Activated T-cell treated with anti-CD3 and anti-CD28 coated beads, Interleukin-2, amount 50 U/mL, for 48 hours (primary cell): Measurements from ENCODE around the gene AURKA.

Experiments used
- DNase-seq, 2 experiments: peaks; one replicate each; pipeline ENCODE4 v3.0.0-alpha.2; 2020

The AURKA gene

DNA sequence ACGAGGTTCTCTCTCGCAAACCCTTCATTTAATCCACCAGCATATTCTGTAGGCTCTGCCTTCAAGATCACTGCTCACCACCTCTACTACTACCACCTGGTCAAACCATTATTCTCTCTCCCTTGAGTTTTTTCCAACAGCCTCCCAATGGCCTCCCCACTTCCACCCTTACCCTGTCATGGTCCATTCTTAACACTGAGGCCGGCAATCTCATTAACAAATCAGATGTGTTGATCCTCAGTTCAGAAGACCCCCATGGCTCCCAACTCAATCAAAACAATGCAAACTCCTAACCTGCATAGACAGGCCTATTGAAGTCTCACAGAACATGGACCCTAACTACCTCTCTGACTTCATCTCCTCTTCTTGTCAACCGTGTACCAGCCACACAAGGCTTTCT is 2.2 kb downstream of the AURKA start:
- DNase-seq = no peak

DNA sequence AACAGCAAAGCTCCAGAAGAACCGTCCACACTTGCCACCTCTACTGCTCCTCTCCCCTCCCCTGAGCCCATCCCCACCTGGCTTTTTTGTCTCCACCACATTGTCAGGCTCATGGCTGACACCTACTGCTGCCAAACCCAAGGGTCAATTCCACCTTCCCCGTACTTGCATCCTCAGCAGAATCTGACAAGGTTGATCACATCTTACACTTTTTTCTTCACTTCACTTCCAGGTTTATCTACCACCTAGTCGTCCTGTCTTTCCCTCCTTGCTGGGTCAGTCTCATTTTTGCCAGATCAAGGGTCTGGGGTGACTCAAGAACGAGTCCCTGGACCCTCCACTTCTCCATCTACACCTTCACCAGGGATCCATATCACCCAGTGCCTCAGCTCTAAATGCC is 3.1 kb downstream of the AURKA start:
- no peak for DNase-seq

GRCh38 chr20:56386219-56386618 is 5.8 kb downstream of the AURKA start:
- DNase-seq = no peak

- DNase-seq = no peak
These were observed 6.9 kb downstream of the AURKA start for GRCh38 chr20:56385130-56385529.

- no peak for DNase-seq
These were observed 8.7 kb downstream of the AURKA start for GRCh38 chr20:56383334-56383733.

- no peak for DNase-seq
These were observed 9.3 kb downstream of the AURKA start for GRCh38 chr20:56382696-56383095.

DNA sequence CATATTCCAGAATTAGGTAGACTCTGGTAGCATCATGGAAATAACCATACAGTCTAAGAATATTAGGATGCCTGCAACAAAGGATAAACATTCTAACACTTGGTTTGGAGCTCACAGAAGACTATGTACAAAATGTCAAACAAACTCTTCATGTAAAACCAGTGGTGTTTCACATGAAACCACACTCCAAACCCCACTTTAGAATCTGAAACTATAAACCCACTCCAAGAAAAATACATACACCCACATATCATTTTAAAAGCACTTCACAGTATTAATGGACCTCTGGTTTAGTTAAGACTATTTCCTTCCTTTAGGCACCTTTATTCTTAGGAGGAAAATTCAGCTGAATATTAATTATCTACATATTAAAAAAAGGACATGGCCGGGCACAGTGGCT is 10.5 kb downstream of the AURKA start:
- DNase-seq = no peak

DNA sequence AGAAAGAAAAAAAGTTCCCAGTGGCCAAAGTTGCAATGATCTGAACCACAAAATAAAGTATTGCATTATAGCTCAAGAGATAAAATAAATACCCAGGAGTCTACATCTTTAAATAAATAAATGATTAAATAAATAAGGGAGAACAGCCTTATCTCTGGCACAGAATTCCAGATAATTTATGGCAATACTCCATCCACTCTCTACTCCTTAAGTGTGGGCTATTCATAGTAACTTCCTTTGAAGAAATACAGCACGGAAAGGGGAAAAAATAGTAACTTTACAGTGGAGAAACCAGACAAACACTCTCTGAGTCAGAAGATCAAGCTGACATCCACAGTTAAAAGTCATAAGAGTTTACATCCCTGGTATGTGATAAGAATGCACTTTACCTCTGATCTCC is 11.6 kb downstream of the AURKA start:
- DNase-seq = no peak

GRCh38 chr20:56378386-56378785 is 13.6 kb downstream of the AURKA start:
- DNase-seq = no peak

- DNase-seq = no peak
These were observed 15.7 kb downstream of the AURKA start for GRCh38 chr20:56376331-56376730.

DNA sequence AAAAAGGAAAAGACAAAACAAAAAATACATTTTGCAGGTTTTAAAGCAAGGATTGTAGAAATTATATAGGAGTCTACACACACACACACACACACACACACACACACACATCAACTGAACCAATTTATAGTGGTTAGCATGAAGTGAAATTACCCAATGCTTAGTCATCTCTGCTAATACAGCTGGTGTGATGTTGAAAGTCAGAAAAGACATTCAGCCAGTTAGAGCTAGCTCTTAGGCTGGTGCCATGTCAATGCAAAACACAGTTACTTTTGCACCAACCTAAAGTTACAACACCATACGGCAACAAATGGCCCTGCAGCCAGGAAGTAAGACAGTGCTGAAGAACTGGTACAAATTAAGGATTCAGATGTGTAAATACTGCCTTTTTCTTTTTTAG is 18.1 kb downstream of the AURKA start:
- DNase-seq = no peak

DNA sequence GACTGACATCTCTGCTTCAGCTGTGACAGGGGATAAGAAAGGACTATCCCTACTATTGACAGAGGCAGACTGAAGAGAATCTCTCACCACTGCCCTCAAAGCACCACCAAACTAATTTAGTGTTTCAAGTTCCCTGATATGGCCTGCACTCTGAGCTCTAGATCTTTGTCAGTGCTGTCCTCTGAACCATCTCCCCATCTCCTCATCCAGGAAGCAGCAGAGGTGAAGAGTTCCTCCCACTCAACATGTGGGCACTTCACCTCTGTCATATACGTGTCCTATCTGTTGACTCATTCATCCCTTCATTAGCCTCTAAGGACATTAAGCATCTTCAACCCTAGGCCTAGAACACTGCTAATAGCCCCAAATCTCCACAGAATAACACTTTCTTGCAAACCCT is 19.2 kb downstream of the AURKA start:
- no peak for DNase-seq

GRCh38 chr20:56371977-56372376 is 20.0 kb downstream of the AURKA start:
- DNase-seq = no peak

GRCh38 chr20:56369179-56369578 is 22.8 kb downstream of the AURKA start:
- DNase-seq = no peak

DNA sequence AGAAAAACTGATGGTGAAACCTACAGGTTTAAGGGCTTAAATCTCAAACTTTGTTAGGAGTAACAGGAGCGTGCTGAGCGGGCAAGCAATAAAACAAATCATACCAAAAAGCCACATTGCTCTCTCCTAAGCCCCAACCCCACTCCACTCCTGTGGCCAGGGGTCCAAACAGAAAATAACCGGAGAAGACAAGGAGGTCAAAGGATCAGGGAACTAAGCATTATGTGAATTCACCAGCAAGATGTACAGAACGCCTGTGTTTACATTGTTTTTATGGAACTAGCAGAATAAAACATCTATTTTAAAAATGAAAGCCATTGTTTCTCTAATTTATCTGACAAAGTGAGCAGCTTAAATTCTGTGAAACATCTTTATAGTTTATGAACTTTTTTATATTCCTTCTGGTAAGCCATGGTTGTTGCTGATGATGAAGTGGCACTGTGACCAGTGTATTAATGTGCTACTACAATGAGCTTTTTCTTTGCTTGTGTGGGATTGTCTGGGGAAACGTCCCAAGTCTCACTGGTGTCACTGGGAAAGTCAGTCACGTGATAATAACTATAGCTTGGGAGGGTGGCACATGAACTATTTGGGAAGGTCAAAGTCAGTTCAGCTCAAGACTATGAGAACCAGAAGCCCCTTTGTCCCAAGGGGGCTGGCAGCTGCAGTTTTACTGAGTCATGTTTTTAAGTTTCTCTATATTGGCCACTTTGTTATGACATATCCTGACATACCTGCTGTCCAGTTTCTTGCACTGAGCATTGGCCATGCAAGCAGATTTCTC is 23.5 kb downstream of the AURKA start:
- DNase-seq = no peak

GRCh38 chr20:56363491-56363890 is 28.5 kb downstream of the AURKA start:
- DNase-seq = no peak

- DNase-seq = no peak
These were observed 29.1 kb downstream of the AURKA start for GRCh38 chr20:56362833-56363413.

GRCh38 chr20:56361900-56362299 is 30.1 kb downstream of the AURKA start:
- DNase-seq = no peak

DNA sequence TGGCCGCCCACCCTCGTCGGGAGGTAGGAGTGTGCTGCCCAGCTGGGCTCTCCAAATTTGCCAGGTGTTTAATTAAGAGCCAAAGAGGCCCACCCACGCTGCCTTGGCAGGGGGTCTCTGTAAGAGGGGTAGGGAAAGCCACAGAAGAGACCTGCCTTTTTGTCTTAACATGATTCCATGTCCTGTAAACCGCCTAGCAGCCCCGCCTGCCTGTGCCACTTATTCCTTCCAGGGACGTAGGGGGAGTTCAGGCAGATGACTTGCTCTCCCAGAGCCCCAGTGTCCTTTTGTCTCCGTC is 31.2 kb downstream of the AURKA start:
- no peak for DNase-seq

GRCh38 chr20:56360133-56360907 is 31.7 kb downstream of the AURKA start:
- no peak for DNase-seq

DNA sequence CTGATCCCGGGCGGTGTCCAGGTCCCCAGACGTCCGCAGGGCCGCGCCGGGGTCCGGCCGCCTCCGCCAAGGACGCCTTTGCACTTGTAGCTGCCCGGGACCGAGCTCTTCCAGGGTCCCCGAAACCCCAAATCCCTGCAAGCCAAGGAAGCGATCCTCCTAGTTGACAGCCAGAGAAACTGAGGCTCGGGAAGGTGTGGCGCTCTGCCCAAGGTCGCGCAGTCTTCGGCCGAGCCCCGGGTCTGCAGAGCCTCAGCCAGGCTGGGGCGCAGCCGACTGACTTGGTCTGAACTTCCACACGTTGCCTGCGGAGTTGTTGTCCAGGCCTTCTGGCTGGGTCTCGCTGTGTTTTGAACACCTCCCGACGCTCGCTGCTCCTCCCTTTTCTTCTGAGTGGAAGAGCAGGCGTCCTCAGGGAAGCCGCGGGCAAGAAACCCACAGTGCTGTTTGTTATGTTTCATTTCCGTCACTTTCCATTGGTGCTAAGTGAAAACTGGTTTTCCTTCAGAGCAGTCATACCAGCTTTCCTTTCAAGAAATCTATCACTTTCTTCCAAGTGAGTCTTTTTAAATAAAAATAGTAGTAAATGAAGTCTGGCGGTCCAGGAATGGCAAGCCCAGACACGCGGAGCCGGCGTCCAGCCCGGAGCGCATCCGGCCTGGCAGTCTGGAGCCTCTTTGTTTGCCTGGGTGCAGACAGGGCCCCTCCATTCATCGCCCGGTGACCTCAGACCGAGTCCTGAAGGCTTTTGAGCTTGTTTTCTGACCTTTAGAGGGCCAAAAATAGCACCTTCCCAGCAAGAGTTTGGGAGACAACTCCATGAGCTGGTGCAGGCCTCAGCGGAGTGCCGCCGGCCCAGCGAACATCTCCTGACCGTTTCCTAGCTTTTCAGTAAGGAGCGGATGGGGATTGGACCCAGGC is 32.5 kb downstream of the AURKA start:
- peak; percentile 30 to 48 for DNase-seq

DNA sequence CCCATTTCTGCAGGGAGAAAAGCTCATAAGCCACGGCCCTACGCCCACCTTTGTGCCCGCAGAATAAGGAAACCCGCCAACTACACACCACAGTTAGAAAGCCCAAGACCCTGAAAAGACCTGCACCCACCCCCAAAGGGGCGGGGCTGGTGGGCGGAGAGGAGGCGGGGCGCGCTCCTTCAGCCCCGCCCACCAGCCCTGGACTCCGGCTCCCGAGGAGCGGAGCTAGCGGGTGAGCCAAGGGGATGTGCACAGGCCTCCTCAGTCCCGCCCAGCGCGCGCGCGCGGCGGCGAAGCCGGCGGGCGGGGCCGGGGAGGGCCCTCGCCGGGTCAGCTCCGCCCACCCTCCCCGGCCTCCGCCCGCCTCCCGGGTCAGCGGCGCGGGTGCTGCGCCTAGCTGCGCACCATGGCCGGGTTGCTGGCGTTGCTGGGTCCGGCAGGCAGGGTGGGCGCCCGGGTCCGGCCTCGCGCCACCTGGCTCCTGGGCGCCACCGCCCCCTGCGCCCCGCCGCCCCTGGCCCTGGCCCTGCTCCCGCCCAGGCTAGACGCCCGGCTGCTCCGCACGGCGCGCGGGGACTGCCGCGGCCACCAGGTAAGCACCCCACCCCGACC is 33.3 kb downstream of the AURKA start, which contains the start of gene FAM210B:
Gene FAM210B (plus strand): TSS at position 375 of the 612 bp plus-strand sequence. CDS start 32 bp downstream, at position 407.
- DNase-seq = peak; percentile 84 to 89

DNA sequence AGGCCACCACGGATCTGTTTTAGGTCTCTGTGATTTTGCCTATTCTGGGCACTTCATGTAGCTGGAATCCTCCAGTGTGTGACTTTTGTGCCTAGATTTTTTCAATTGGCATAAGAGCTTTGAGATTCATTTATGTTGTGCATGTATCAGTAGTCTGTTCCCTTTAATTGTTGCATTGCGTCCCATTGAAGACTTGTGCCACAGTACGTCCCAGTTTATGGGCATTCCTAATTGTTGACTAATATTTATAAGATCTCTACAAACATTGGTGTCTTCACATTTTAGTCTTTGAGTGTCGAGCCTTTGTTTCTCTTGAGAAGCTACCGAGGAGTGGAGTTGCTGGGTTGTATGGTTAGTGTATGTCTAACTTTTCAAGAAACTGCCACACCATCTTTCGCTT is 33.9 kb downstream of the AURKA start:
- no peak for DNase-seq
